HG03064 (cell line): Measurements from ENCODE around the gene MAGOH.

Experiments
- ATAC-seq: cut with Tn5 transposase; IDR thresholded peaks from one replicate; pipeline ENCODE4 v1.9.1; 2021; ENCODE audit warnings: low read depth; ENCODE audit not compliant: unreplicated experiment

Gene MAGOH

DNA sequence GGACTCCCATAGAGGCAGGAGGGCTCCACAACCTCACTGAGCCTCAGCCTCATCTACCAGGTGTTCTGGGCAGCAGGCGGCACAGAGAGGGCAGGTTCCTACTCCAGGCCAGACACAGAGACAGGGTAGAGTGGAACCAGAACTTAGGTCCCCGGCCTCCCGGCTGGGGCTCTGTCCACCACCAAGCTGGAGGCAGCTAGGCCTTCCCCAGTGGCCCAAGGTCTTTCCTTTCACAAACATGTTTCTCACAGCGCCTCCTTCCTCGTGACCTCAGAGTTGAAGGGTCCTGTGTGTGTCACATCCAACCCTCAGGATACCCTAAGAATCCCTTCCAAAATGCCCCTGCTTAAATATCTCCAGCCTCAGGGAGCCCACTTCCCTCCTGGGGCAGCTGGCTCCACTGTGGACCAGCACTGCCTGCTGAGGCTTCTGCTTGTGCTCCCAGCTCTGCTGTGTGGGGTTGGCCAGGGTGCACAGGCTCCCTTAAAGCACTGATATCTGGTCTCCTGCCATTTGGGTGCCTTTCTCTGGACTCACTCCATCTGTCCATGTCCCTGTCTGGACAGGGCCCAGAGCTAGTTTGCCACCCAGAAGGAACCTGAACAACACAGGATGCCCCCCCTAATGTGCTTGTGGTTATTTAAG is 33.2 kb upstream of the MAGOH start:
- no peak for ATAC-seq

DNA sequence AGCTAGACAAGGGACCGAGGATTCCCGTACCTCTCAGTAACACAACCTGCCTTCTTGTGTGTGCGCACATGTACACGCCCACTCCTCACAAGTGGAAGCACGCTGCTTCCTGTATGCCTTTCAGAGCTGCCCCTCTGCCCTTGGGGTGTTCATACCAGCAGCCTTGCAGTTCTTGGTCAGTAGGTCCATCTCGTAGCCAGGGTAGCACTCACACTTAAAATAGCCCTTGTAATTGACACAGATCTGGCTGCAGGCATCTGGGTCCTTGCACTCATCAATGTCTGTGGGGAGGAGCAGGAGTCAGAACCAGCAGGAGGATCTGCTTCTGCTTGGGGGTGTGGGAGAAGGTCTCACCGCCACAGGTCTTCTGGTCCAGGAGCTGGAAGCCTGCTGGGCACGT is 32.6 kb upstream of the MAGOH start:
- no peak for ATAC-seq

DNA sequence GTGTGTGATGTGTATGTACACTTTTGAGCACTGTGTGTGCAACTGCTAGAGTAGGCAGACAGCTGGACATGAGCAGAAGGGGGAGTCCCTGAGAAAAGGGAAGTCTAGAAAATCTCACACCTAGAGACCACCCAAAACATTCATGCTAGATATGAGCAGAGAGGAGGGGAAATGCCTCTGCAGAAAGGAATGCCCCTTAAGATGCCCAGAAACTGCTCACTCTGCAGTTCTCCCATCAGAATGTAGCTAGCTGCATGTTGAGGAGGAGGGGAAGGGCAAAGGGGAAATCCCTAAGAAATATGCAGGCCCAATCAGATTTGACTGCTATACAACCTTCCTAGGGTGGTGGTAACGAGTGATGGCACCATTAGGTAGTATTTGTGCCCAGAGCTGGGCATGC is 31.8 kb upstream of the MAGOH start:
- no peak for ATAC-seq

GRCh38 chr1:53267761-53268160 is 29.4 kb upstream of the MAGOH start:
- no peak for ATAC-seq

DNA sequence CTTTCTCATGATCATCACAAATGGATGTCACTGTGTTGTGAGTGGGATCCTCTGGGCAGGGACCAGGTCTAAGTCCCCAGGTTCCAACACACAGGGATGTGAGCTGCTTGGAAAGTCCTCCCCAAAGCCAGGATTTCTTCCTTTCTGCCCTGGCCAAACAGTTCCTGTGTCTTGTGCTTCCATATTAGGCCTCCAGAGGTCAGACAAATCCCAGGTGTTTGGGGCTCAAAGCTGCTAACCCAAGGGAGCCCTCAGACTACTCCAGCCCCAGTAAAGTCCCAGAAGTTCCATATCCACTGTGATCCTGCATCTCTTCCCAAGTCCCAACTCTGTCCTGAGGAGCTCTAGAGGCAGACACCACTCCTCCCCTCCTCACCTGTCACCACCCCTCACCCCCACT is 27.7 kb upstream of the MAGOH start:
- no peak for ATAC-seq

- ATAC-seq: no peak
Observed at GRCh38 chr1:53265581-53265980, 27.3 kb upstream of the MAGOH start.

DNA sequence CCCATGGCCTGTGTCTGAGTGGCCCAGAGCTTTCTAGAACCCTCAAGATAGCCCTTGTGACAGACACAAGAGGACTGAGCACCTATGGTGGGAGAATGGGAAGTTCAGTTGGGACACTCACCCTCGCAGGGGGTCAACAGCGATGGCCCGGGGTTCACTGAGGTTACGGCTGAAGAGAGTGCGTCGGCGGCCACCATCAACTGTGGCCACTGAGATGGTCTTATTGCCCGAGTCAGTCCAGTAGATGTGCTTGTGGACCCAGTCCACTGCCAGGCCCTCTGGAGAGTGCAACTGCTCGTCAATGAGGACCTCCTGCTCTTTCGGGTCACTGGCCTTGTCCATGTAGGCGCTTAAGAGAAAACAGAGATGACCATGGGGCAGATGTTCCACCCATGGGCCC is 25.7 kb upstream of the MAGOH start:
- no peak for ATAC-seq

- ATAC-seq: no peak
Observed at GRCh38 chr1:53262000-53262399, 23.7 kb upstream of the MAGOH start.

GRCh38 chr1:53260631-53261247 is 22.4 kb upstream of the MAGOH start:
- ATAC-seq: no peak

DNA sequence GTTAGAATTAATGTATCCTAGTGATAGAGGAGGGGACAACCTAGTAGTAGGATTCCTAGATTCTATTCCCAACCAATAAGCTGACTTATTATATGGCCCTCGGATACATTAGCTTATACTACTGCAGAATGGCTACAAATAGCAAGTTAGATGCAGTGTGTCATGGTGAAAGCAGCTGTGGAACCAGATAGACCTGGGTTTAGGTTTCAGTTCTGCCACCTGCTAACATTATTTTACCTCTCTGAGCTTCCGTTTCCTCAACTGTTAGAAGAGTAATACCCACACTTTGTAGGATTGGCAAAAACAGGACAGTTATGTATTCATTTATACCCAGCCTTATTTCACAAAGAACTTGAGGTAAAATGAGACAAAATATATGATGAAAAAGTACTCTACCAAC is 21.6 kb upstream of the MAGOH start:
- ATAC-seq: no peak

- no peak for ATAC-seq
Observed at GRCh38 chr1:53258216-53258615, 19.9 kb upstream of the MAGOH start.

- ATAC-seq: no peak
Observed at GRCh38 chr1:53257454-53258081, 19.2 kb upstream of the MAGOH start.

DNA sequence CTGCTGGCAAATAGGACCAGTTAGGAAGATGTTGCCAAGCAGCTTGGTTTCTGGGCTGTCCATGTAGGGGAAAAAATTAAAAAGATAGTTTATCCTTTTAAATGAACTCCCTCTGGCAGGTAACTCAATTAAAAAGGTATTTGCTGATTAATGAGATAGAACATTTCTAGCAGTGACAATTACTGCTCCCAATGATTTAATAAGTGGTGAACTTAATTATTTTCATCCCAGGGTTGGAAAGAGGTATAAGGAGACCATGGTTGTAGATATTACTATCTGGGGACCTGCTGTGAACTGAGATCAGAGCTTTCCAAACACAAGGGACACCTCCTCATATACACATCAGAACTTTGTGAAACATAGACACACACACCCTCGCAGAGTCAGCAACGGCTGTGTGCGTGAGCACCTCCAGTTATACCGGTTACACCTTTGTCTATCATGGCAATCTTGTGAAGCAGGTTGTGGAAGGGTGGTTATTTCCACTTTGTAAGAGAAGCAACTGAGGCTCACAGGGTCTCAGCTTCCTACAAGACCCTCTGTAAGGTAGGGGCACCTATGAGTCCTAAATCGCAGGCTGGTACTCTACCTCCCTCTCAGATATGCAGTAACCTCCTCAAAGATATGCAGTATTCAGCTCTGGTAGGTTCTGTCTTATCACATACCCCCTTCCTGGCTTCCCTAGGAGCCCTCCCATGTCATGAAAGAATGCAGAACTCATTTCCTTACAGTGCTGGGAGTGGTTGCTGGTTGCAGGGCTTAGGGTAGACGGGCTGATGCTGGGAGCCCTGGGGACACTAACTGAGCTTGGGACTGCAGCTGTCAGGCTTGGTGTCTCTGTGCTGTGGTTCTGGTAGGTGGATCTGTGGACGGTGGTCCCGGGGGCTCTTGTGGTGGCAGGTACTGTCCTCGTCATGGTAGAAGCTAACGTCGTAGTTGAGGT is 18.5 kb upstream of the MAGOH start:
- ATAC-seq: no peak

GRCh38 chr1:53255031-53255430 is 16.7 kb upstream of the MAGOH start:
- ATAC-seq: no peak

GRCh38 chr1:53254011-53254640 is 15.8 kb upstream of the MAGOH start:
- no peak for ATAC-seq

GRCh38 chr1:53250325-53250724 is 12.0 kb upstream of the MAGOH start:
- no peak for ATAC-seq

DNA sequence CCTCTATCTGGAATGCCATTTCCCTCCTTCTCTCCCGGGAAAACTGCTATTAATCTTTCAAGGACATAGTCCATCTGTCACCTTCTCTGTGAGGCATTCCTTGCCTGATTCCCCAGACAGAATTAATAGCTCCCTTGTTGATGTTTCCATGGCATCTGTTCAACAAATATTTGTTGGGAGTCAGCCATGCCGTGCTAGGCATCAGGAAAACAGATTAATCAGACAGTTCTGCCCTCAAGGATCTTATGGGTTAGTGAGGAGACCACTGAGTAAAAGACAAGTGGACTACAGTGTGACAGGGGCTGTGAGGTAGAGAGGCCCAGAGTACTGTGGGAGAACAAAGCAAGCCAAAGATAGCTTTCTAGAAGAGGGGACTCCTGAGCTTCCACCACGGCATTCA is 11.4 kb upstream of the MAGOH start:
- no peak for ATAC-seq

GRCh38 chr1:53246261-53247134 is 8.2 kb upstream of the MAGOH start:
- ATAC-seq: no peak

GRCh38 chr1:53244141-53244540 is 5.8 kb upstream of the MAGOH start:
- ATAC-seq: no peak

DNA sequence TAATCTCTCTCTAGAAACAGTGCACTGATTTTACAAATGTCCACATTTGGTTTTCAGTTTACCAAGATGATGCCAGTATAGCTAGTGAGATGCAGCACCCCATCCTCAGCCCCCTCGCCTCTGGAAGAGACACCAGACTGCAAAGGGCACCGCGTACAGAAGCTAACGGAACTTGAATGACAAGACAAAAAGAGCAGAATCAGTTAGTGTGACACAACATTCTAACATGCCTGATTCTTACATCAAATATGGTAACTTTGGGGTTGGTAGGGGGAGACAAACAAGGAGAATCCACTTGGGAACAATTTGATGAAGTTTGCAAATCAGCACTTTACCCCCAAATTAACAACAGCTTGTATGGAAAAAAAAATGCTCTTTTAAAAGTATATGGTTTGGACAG is 4.1 kb upstream of the MAGOH start:
- no peak for ATAC-seq
